B cell (primary cell): ENCODE data around the gene GPC5. TPM values are rescaled to one million over a fixed set of nuclear protein-coding genes. Genes with fewer than 3 reads are reported as not detected.

ENCODE experiments used
- ATAC-seq: fragments of 200-7000 bp; cut with Tn5 transposase; one replicate; pipeline ENCODE4 v1.10.0; 2021; ENCODE audit warnings: low read depth, mild to moderate bottlenecking, moderate number of reproducible peaks, moderate library complexity
- CTCF ChIA-PET: fragments of 350-600 bp; sonication (Branson Sonifier 250); formaldehyde crosslinking; loops from one replicate; lab custom pipeline; 2021; ENCODE audit warnings: antibody characterized with exemption, inconsistent platforms; lab: Charles Lee
- POLR2A ChIA-PET: fragments of 350-600 bp; sonication (Branson Sonifier 250); formaldehyde crosslinking; loops from one replicate; lab custom pipeline; 2021; ENCODE audit warnings: antibody characterized with exemption; lab: Charles Lee
- DNase-seq: peaks from one replicate; pipeline ENCODE4 v3.0.0; 2013
- H2AFZ ChIP-seq: 2 replicates; pipeline ENCODE4 v1.6.1; 2012; ENCODE audit warnings: mild to moderate bottlenecking, low read depth, low read length; ENCODE audit not compliant: insufficient read depth, poor library complexity, severe bottlenecking
- H3K27ac ChIP-seq, 2 donors: 1 replicate in 1 of 2; 2 replicates in 1 of 2; pipeline ENCODE4 v1.5.1; 2012 to 2013; ENCODE audit warnings: low read length in 2 of 2, mild to moderate bottlenecking in 2 of 2, moderate library complexity in 1 of 2
- H3K27me3 ChIP-seq, 4 experiments: fragments of 200-600 bp in 1 of 4; sonication (generic) in 1 of 4; replicated peaks in 1 of 4; 1 replicate in 2 of 4; 2 replicates in 2 of 4; pipeline versions ENCODE4 v1.6.1 to v1.7.0; 2013 to 2016; ENCODE audit warnings: low read length in 3 of 4, mild to moderate bottlenecking in 2 of 4, mixed read lengths in 1 of 4, moderate library complexity in 1 of 4; ENCODE audit not compliant: insufficient read depth in 4 of 4, control insufficient read depth in 3 of 4; ENCODE audit errors: control extremely low read depth in 1 of 4
- H3K36me3 ChIP-seq, 2 experiments: replicated peaks in 1 of 2; 1 replicate in 1 of 2; 2 replicates in 1 of 2; pipeline versions ENCODE4 v1.6.1 to v1.7.1; 2013; ENCODE audit warnings: low read length in 1 of 2; ENCODE audit not compliant: insufficient read depth in 2 of 2, control insufficient read depth in 1 of 2; ENCODE audit errors: control extremely low read depth in 1 of 2, extremely low read depth in 1 of 2
- H3K4me1 ChIP-seq, 2 donors: fragments of 200-600 bp in 1 of 2; sonication (generic) in 1 of 2; 1 replicate in 1 of 2; 2 replicates in 1 of 2; pipeline versions ENCODE4 v1.5.1 to v1.6.1; 2013 to 2017; ENCODE audit warnings: low read length in 2 of 2; ENCODE audit not compliant: control insufficient read depth in 2 of 2, insufficient read depth in 2 of 2
- H3K4me2 ChIP-seq: replicated peaks from 2 replicates; pipeline ENCODE3; 2012; ENCODE audit warnings: mild to moderate bottlenecking, low read depth, low read length; ENCODE audit not compliant: poor library complexity, severe bottlenecking
- H3K4me3 ChIP-seq, 5 experiments: fragments of 200-600 bp in 1 of 5; sonication (generic) in 1 of 5; 1 replicate in 3 of 5; 2 replicates in 2 of 5; pipeline versions ENCODE4 v1.5.1 to v1.7.0; 2011 to 2016; ENCODE audit warnings: low read length in 4 of 5, mild to moderate bottlenecking in 4 of 5, low read depth in 2 of 5, control low read depth in 1 of 5, moderate library complexity in 1 of 5; ENCODE audit not compliant: insufficient read depth in 1 of 5; ENCODE audit errors: control extremely low read depth in 1 of 5, extremely low read depth in 1 of 5
- H3K79me2 ChIP-seq: fragments of 200-600 bp; sonication (generic); one replicate; pipeline ENCODE4 v1.6.0; 2016; ENCODE audit warnings: low read length; ENCODE audit not compliant: control insufficient read depth, insufficient read depth
- H3K9ac ChIP-seq: fragments of 200-600 bp; sonication (generic); 2 replicates; pipeline ENCODE4 v1.6.1; 2017; ENCODE audit warnings: mild to moderate bottlenecking, low read length, moderate library complexity
- H3K9me3 ChIP-seq, 3 donors: one replicate each; pipeline versions ENCODE4 v1.6.1 to v1.7.1; 2013; ENCODE audit warnings: low read length in 2 of 3; ENCODE audit not compliant: control insufficient read depth in 2 of 3, insufficient read depth in 1 of 3; ENCODE audit errors: control extremely low read depth in 1 of 3
- H4K20me1 ChIP-seq: 2 replicates; pipeline ENCODE4 v1.6.0; 2012; ENCODE audit warnings: mild to moderate bottlenecking, low read length; ENCODE audit not compliant: insufficient read depth, control insufficient read depth, poor library complexity, severe bottlenecking
- H3K27ac Mint-ChIP-seq: one replicate; pipeline ENCODE4 v1.8.0; 2021; ENCODE audit warnings: mixed read lengths
- H3K27me3 Mint-ChIP-seq: one replicate; pipeline ENCODE4 v1.8.0; 2021; ENCODE audit warnings: mixed read lengths
- H3K4me1 Mint-ChIP-seq: one replicate; pipeline ENCODE4 v1.8.0; 2021; ENCODE audit warnings: mixed read lengths
- H3K4me3 Mint-ChIP-seq: one replicate; pipeline ENCODE4 v1.8.0; 2021; ENCODE audit warnings: mixed read lengths
- H3K9me3 Mint-ChIP-seq: one replicate; pipeline ENCODE4 v1.8.0; 2022; ENCODE audit warnings: mixed read lengths; ENCODE audit not compliant: insufficient read depth
- CTCF ChIP-seq: fragments of 200-600 bp; IDR thresholded peaks from one replicate; pipeline ENCODE4 v1.8.0; 2022; ENCODE audit warnings: antibody characterized with exemption, mild to moderate bottlenecking
- EZH2 ChIP-seq: IDR thresholded peaks from 2 replicates; pipeline ENCODE4 v1.6.1; 2012; ENCODE audit warnings: borderline replicate concordance, low read depth, mild to moderate bottlenecking, moderate library complexity, low read length; ENCODE audit not compliant: insufficient read depth, poor library complexity, severe bottlenecking
- WGBS: methylation state at CpG from one replicate; pipeline ENCODE4 v1.1.5; 2013; ENCODE audit warnings: missing lambda C conversion rate; ENCODE audit not compliant: insufficient coverage; 5-methylcytosine and 5-hydroxymethylcytosine counted together
- intact Hi-C: fragments of 100-400 bp; cut with micrococcal nuclease; formaldehyde crosslinking; loops from one replicate; pipeline ENCODE4 v1.10.0; 2022
- polyA plus RNA-seq: library from polyadenylated mRNA; depleted of rRNA; stranded (reverse); fragments of >200 nt; gene quantifications from 2 replicates; pipeline ENCODE4 v1.2.3, GENCODE V29; 2012
- total RNA-seq, 2 donors: library from RNA; stranded (reverse); fragments of 120-200 nt in 1 of 2; gene quantifications; 1 replicate in 1 of 2; 2 replicates in 1 of 2; pipeline versions ENCODE4 v1.2.3 to v1.2.4, GENCODE V29; 2013 to 2022

The GPC5 gene
- total and polyA plus RNA-seq, 2 donors (not counting 1 experiment from before 2014, with no cell fraction given) = 0.15 to 0.30 TPM

DNA sequence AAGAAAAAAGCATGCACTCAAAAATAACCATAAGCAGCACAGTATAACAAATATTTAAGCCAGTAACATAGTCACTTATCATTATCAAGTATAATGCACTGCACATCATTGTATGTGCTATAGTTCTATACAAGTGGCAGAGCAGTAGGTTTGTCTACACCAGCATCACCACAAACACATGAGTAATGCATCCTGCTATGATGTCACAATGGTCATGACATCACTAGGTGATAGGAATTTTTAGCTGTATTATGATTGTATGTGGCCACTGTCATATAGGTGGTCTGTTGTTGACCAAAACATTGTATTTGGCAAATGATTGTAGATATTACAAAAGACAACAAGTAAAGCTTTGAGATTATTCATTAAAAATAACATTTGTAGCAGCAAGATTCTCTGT is 967.5 kb downstream of the GPC5 start:
- Histone ChIP-seq H3K4me3 (no peak overlapping the region), H4K20me1 (no peaks in the 10 kb centered on the region), H3K36me3 (no peaks in the 10 kb centered on the region), H3K4me1 (no peaks in the 10 kb centered on the region), H3K9ac (no peak overlapping the region), H3K4me2 (no peak overlapping the region), H3K79me2 (no peaks in the 10 kb centered on the region), H3K27ac (no peak overlapping the region), H3K9me3 (peaks cover 0 to 11% (median 0%) of the 10 kb centered on the region in 3 donors), H3K27me3 (no peaks in the 10 kb centered on the region), H2AFZ (no peak overlapping the region)
- no peak for DNase-seq
- Mint-ChIP-seq H3K9me3 (no peaks in the 10 kb centered on the region), H3K27me3 (no peaks in the 10 kb centered on the region), H3K4me1 (no peaks in the 10 kb centered on the region), H3K4me3 (no peak overlapping the region), H3K27ac (no peak overlapping the region)
- ATAC-seq = no peak
- intact Hi-C loops = no loop called here
- CTCF ChIA-PET = no interaction called here
- POLR2A ChIA-PET = no interaction called here
- TF ChIP-seq CTCF = no peak
- TF ChIP-seq EZH2 = no peak

- DNase-seq (no peak), ATAC-seq (no peak)
- Mint-ChIP-seq H3K4me3 (no peak overlapping the region), H3K4me1 (no peaks in the 10 kb centered on the region), H3K27me3 (no peaks in the 10 kb centered on the region), H3K9me3 (no peaks in the 10 kb centered on the region), H3K27ac (no peak overlapping the region)
- Histone ChIP-seq H3K4me2 (no peak overlapping the region), H3K9ac (no peak overlapping the region), H3K4me1 (no peaks in the 10 kb centered on the region), H3K27me3 (no peaks in the 10 kb centered on the region), H3K27ac (no peak overlapping the region), H4K20me1 (no peaks in the 10 kb centered on the region), H3K79me2 (no peaks in the 10 kb centered on the region), H3K9me3 (peaks cover 0 to 6% (median 0%) of the 10 kb centered on the region in 3 donors), H3K36me3 (no peaks in the 10 kb centered on the region), H3K4me3 (no peak overlapping the region), H2AFZ (no peak overlapping the region)
- no CpG with 5 or more reads among the region's 1 CpG for WGBS
- TF ChIP-seq EZH2 (no peak), CTCF (no peak)
- intact Hi-C loops = no loop called here
- ChIA-PET CTCF (no interaction called here), POLR2A (no interaction called here)
Observed at GRCh38 chr13:92377396-92377795, 979.0 kb downstream of the GPC5 start.
